ENCODE data around the gene RDH14.

Gene RDH14

DNA sequence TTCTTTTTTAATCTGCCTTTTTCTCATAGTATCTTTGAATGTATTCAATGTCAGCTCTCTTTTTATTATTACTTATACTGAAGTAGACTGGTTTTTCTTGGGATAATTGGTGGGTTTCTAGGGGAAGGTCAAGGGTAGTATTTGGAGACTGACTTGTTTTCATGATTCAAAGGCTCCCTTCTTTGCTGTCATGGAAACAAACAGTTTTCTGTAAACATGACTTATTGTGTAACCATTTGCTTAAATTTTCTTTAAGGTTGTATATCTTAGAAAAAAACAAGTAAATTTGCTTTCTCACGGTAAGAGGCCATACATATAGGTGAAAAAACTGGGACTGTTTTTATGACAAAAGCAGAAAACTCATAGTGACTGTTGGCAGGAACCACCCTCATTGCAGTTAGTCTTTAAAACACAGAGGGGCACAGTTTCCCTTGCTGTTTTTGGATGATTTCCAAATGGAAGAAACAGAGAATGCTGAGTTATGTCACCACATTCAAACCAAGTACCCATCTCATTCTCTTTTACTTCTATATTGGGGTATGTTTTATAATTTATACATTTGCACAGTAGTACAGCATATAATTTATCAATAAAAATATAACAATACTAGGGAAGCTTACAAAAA lies 5.8 kb upstream of the RDH14 start:
- DNase-seq (ENCODE audit: low read depth): no peak

DNA sequence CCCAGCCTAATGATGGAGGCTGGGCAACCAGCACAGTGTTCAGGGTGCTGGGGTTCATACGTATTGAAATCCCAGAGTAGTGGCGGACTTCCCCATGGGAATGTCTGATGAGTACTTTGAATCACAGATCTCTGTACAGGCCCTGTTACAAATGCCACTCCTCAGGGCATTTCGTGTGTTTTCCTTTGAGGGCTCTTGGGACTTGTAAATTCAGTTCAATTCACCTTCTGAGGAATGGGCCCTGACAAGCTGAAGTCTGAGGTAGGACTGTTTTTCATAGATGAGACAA lies 288 bp upstream of the RDH14 start:
- no peak for DNase-seq (ENCODE audit: low read depth)

DNA sequence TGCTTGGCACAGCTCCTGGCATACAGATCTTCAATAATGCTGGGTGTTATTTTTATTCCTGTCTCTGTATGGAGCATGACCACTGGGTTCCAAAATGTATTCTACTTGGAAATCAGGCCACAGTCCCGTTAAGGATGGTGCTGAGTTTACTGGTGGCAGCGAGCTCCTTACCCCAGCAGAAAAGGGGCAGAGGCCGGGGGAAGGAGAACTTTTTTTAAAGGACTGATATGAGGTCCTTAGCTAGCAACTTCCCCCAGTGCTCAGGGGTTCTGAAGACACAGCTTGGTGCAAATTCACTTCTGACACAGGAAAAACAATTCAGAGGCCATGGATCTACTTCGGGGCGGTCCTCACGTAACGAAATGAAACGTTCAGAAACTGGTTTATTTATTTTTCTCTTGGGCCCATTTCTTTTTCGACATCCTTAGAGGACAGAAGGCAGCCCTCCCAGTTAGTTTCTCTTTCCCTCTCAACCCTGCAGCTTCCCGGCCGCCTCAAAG lies 872 bp downstream of the RDH14 start:
- DNase-seq (ENCODE audit: low read depth): no peak

DNA sequence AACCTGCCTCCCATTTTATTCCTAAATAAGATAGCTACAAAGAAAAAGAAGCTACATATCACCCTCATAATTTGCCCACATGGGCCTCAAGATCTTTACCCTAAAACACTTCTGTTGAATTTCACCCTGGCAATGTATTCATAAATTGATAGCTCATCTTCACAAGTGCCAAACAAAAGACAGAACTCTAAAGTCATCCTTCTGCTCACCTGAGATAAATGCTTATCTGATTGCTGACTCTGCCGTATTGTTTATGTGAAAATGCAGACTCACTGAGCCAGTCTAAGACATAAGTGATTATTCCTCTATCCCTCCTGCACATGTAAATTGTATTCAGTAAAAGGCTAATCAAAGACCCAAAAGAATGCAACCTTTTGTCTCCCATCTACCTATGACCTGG lies 2.0 kb downstream of the RDH14 start:
- no peak for DNase-seq (ENCODE audit: low read depth)

DNA sequence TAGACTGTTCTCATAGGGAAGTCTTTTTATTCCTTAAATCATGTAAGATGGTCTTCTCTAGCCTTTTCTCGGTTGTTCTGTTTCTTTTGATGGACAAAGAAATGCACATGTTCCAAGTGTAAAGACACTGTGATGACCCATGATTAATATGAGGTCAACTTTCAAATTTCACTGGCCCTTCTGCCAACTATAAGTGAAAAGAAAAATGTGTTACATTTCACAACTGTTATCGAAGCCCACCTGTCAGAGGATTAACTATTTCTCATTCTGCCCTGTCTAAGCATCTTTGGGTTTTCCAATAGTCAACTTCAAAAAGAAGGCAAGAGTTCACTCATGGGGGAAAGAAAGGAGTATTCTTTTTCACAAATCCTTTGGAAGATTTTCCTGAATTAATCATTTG lies 3.3 kb downstream of the RDH14 start:
- DNase-seq (ENCODE audit: low read depth): no peak

DNA sequence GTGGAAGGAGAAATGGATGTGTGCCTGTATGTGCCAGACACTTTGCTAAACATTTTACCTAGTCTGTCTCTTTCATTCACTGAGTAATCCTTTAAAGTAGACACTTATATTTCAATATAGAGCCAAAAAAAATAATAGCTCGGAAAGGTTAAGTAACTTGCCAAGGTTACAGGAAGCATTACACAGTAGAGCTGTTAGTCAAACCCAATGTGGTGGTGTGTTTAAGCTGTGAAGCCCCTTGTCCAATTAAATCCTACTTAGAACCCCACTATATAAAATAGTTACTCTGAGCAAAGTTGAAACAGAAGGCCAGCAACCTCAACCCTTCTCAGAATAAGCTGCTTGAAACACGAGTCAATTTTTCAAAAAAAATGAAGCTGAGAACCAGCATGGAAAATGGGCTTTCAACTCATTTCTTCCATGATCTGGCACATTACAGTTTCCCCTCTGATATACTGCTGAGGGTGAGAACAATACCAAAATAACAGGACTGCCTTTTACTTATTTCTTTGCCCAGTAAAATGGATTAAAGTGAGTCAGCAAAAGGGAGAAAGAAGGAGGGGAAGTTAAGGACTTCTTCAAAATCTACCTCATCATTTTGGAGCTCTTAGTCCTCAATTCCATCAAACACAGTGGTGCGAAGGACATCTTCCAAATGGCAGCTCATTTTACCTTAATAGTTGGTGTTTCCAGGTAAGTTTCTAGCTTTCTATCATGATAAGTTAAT lies 7.9 kb downstream of the RDH14 start:
- DNase-seq (ENCODE audit: low read depth): no peak

DNA sequence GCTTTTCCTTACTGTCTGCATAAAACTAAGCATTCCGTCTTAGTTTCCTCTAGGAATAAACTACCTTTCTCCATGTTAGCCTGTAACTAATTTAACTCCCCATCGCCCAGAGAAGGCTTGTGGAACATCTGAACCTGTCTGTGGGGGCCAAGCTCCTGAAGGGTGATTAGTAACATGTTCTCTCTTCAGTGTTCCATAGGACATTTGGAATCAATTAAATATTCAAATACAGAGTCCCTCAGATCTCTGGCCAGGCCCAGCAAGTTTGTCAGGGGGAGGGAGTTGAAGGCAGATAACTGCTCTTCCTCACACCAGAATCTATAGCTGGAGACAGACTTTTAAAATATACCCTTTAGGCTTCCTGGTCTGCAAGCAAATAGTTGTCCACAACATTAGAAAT lies 8.8 kb downstream of the RDH14 start:
- no peak for DNase-seq (ENCODE audit: low read depth)

DNA sequence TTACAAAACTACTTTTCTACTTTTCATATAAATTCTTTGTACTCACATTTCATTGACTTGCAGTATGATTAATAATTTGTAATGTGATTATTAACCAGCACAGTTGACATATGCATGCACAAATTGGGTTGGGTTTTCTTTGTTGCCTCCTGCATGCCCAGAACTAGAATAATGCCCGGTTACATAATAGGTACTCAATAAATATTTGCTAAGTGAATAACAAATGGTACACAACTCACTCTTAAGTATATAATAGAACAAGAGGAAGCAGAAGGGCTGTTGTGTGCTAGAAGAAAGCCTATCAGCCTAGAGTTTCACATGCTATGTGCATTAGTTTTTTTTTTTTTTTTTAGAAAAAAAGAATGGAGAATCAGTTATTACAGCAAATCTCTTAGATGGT lies 9.3 kb downstream of the RDH14 start:
- DNase-seq (ENCODE audit: low read depth): no peak

DNA sequence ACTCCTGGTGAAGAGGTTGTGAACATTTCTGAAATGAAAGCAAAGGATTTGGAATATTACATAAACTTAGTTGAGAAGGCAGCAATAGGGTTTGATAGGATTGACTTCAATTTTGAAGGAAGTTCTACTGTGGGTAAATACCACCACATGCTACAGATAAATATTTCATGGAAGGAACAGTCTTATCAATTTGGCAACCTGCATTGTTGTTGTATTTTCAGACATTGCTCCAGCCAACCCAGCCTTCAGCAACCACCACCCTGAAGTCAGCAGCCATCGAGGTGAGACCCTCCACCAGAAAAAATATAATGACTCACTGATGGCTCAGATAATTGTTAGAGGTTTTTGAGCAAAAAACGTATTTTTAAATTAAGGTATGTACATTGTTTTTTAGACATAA lies 10.0 kb downstream of the RDH14 start:
- no peak for DNase-seq (ENCODE audit: low read depth)

DNA sequence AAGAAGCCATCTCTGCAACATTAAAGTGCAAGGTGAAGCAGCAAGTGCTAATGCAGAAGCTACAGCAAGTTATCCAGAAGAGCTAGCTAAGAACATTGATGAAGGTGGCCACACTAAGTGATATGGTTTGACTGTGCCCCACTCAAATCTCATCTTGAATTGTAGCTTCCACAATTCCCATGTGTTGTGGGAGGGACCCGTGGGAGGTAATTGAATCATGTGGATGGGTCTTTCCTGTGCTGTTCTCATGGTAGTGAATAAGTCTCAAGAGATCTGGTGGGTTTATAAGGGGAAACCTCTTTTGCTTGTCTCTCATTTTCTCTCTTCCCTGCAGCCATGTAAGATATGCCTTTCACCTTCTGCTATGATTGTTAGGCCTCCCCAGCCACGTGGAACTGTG lies 11.4 kb downstream of the RDH14 start:
- no peak for DNase-seq (ENCODE audit: low read depth)

DNA sequence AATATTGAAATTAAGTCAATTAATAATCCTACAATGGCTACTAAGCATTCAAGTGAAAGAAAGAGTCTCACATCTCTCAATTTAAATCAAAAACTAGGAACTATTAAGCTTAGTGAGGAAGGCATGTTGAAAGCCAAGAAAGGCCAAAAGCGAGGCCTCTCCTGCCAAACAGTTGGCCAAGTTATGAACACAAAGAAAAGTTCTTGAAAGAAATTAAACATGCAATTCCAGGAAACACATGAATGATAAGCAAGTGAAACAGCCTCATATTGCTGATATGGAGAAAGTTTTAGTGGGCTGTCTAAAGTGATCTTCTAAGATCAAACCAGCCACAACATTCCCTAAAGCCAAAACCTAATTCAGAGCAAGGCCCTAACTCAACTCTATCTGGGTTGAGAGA lies 11.8 kb downstream of the RDH14 start:
- no peak for DNase-seq (ENCODE audit: low read depth)

DNA sequence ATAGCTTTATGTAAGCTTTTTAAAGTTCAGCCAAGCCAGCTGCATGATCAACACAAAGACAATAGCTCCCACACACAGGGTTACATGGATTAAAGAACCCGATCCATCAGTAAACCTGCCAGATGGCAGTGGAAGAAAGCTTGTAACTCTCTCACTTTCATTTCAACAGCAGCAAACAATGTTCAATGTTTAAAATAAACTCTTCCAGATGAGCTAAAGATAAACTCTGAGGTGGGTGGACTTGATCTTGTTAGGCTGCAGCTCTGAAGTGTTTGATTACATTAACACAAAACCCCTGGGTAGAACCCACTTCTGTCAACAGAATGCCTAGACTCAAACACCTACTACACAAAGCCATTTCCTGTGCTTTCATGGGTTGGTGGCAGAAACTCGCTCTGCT lies 13.9 kb downstream of the RDH14 start:
- DNase-seq (ENCODE audit: low read depth): no peak

DNA sequence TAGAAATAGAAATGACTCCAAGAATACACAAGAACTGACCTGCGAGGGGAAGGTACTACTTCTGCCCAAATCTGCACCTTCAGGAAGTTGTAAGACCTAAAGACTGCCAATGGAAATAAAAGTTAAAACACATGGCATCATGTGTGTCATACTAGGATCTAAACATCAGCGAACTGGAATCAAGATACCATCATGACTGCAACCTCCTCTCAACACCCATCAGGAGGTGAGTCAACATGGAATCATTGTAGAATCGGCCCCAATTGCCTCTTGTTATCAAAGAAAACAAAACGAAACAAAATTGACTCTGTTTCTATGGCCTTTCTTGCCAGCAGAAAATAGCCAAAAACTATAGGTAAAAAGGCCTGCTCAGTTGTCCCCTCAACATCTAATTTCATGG lies 15.1 kb downstream of the RDH14 start:
- DNase-seq (ENCODE audit: low read depth): peak; percentile 63

DNA sequence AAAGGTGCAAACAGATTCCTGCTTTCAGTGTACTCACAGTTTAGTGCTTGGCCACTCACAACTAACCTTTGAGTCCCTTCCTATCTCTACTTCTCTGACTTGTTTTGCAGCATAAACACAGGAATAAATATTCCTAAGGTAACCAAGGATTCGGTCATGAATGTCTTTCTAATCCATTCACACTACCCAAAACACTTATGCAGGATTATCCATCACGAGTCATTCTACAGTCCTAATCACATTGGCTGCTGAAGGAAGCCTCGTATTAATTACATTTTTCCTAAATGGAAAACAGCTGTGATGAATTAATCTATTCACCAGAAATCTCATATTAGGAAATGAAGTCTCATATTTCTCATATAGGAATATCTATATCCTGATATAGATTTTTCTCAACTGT lies 16.3 kb downstream of the RDH14 start:
- DNase-seq (ENCODE audit: low read depth): peak; percentile 15

DNA sequence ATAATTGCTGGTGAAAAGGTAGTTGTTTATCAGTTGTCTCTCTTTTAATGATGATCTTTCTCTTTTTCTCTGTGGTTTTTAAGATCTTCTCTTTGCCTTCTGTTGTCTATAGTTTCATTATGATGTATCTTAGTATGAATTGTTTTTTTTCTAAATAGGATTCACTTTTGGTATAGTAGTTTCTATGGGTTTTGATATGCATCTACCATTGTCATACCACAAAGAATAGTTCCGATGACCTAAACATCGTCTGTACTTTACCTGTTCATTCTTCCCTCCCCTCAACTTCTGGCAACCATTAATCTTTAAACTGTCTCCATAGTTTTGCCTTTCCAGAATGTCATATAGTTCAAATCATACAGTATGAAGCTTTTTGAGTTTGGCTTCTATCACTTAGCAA lies 19.6 kb downstream of the RDH14 start:
- no peak for DNase-seq (ENCODE audit: low read depth)

DNA sequence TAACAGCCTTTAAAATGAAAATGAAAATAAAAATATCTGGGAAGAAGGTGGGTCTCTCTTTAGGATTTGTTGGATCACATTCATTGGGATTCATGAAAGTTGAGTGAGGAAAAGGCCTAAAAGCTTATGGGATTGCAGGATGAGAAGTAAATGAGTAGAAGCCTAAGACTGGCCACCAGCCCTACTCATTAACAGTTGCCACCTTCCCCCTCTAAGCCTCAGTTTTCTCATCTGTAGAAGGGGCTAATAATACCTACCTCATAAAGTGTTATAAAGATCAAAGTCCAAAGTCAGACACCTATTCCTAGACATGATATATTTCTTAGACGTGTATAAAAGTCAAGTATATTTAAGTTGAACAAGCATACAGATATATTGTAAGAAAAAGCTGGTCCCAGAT lies 23.8 kb downstream of the RDH14 start:
- DNase-seq (ENCODE audit: low read depth): no peak

DNA sequence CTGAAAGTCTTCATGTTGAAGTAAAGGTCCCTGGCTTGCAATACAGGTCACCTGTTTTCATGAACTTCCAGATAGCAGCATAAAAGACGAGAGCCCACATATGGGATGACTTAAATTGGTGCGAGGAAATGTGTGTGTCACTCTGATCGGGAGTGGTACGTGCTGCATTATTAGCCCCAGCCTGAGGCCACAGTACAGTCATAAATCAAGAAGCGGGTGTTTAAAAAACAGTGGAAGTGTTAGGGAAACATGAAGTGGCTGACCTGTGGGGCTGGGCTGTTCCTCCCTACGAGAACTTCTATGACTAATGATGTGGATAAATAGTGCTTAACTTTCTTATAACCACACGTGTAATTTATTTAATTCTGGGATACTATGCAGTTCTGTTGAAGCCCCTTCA lies 24.4 kb downstream of the RDH14 start:
- DNase-seq (ENCODE audit: low read depth): peak; percentile 85

DNA sequence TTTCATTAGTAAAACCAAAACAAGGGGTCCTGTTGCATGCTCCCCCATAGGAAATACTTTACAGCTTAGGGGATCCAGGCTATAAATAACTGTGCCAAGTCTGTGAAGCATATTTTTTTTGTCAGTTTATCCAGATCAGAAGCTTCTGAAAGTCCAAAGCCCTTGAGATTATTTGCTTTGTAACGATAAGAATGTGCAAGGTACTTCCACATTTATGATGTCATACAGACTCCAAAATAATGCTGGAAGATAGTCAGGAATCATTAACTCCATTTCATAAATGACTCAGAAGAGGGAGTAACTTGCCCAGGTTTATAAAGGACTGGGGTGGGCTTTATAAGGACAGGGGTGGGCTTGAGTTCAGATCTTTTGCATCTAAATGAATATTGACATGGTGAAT lies 29.3 kb downstream of the RDH14 start:
- no peak for DNase-seq (ENCODE audit: low read depth)

DNA sequence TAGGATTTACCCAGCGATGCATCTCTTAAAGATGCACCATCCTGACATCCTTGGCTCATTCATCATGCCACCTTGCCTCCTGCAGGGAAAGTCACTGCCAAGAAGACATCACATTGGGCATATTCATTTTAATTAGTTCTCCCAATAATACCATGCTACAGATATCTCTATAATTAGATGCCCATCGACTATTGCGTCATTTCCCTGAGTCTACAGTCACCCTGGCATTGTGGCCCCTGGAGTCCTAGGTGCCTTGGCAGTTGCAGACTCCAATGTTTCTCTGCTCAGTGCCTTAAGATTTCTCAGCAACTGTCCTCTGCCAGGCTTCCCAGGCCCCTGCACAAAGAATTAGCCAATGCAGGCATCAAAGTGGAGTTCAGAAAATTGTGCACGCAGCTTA lies 32.6 kb downstream of the RDH14 start:
- no peak for DNase-seq (ENCODE audit: low read depth)

DNA sequence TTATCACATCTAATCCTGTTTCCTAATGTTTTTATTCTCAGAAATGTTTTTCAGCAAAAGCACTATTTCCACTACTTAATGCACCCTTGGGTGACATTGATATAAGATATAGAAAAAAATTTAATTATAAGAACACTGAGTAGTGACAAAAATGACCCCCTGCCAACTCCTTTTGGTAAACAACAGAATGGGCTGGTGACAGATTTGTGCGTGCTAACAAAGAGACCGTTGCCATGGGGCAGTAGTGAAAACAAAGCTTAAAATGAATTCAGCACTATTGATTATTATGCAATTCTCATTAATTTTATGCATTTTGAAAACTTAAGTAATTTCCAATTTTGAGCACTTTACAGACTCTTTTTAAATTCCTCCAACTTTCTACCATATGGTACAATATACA lies 33.1 kb downstream of the RDH14 start:
- DNase-seq (ENCODE audit: low read depth): no peak

DNA sequence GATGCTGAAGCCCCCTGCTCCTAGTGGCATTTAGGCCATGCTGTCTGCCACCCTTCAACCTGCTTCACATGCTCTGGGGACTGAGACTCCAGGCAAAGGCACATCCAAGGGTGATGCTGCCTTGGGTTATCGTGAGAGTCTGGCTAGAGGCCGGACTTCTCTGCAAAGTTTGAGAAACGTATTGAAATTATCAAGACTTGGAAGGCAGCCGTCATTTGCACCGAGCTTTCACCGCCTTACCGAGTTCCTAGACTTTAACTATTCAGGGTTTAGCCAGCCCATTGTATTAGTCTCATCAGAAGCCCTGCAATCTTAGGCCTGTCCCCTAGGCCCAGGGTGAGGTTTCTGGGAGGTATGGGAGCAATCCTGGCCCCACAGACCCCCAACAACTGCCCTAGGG lies 34.0 kb downstream of the RDH14 start:
- DNase-seq (ENCODE audit: low read depth): no peak

DNA sequence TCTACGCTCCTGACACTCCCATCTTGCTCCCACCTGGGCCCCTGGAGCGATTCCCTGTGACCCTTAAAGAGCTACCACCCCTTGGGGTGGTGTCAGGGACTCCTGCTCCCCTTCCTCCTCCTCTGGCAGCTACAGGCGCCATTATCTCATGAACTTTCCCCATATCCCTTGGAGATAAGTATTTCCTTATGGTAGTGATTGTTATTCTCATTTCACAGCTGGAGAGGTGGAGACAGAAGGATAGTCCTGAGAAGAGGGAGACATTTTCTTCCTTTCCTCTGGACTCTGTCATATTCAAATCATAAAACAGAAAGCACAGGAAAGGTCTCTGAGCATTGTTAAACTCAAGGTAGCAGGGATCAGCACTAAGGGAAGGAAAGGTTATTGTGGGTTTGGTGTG lies 34.6 kb downstream of the RDH14 start:
- DNase-seq (ENCODE audit: low read depth): no peak

DNA sequence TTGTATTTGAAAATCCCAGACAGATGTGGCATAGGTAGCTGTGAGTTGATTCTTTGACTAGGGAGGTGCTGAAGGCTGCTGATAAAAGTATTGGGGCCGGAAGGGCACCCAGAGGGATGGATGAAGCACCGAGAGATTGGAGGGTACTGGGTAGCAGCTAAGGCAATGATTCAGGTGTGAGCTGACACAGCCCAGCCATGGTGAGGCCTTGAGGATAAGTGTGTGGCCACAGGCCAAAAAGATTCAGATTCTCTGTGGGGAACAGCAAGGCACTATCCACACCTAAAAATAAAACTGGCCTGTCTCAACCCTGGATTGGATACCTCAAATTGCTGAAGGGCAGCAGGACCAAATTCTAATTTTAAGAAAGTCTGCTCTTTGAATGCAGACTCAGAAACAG lies 35.2 kb downstream of the RDH14 start:
- DNase-seq (ENCODE audit: low read depth): no peak

DNA sequence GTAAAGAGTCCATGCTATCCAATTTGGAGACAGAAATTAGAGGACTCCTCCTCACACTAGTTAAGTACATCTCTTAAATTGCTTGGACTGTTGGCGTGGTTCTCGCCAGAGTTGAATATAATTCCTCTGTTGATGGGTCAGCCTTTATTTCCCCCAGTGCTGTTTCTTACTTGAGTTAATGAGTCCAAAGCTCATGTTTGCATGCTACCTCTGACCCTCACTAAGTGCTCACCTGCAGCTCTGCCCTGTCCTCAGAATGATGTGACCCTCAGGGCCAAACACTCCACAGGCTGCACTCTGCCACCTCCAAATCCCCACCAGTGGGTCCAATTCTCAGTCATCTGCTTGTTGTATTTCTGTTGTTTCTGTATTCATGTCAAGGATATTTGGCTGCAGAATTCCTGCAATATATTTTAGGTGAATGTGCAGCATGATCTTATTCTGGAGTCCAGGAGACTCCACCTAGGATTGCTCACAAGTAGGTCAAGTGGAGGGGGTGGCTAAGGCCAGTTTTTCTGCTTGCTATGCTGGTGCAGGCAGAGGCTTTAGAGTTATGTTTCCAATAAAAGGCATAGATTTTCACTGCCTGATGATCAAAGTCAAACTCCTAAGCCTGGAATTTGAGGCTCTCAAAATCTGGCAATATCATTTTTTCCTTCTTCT lies 37.8 kb downstream of the RDH14 start:
- DNase-seq (ENCODE audit: low read depth): no peak

Data from EH (cell line).